Pancreas (tissue), 10 donors: ENCODE results near the gene NOTCH2NLA. TPM values are rescaled to one million over a fixed set of nuclear protein-coding genes. Genes with fewer than 3 reads are reported as not detected.
"Not testable (repeated sequence)": the region's sequence is repeated elsewhere in the genome, so short reads cannot be mapped to it uniquely, and the experiment has no call there.

Source experiments
- ATAC-seq, 4 donors: fragments of 200-7000 bp; cut with Tn5 transposase; one replicate each; pipeline versions ENCODE4 v1.8.0 to v1.9.1; 2020; ENCODE audit warnings: mild to moderate bottlenecking in 4 of 4, moderate library complexity in 4 of 4
- DNase-seq, 6 donors: peaks; one replicate each; pipeline ENCODE4 v3.0.0-alpha.2; 2020
- FAIRE-seq: peaks from 2 replicates; lab custom pipeline; 2012; peaks lifted over from hg19 to GRCh38; lab: Jason Lieb, UNC
- H3K27ac ChIP-seq, 4 donors: fragments of 200-600 bp; sonication (generic); 1 replicate in 3 of 4; 2 replicates in 1 of 4; pipeline versions ENCODE4 v1.5.0 to v1.8.0; 2020
- H3K27me3 ChIP-seq, 4 donors: fragments of 200-600 bp; one replicate each; pipeline ENCODE4 v1.8.0; 2021
- H3K36me3 ChIP-seq, 3 donors: fragments of 200-600 bp; sonication (generic) in 1 of 3; one replicate each; pipeline versions ENCODE4 v1.5.0 to v1.8.0; 2020 to 2021
- H3K4me1 ChIP-seq, 3 donors: fragments of 200-600 bp; one replicate each; pipeline ENCODE4 v1.8.0; 2021
- H3K4me3 ChIP-seq, 4 donors: fragments of 200-600 bp; sonication (generic) in 2 of 4; one replicate each; pipeline versions ENCODE4 v1.5.0 to v1.8.0; 2020 to 2021
- H3K9me3 ChIP-seq, 4 donors: fragments of 200-600 bp; one replicate each; pipeline ENCODE4 v1.8.0; 2021
- WGBS, 2 donors: extraction: QIAGEN DNeasy Blood & Tissue Kit; methylation state at CpG; one replicate each; pipeline ENCODE4 v1.1.7; 2013; 5-methylcytosine and 5-hydroxymethylcytosine counted together
- intact Hi-C, 3 donors: fragments of 100-400 bp; cut with DNase I; formaldehyde crosslinking; loops; one replicate each; pipeline versions ENCODE4 v1.11.1 to v1.14.2; 2022
- polyA plus RNA-seq, 2 donors: library from polyadenylated mRNA; stranded (reverse); fragments of 200-250 nt; gene quantifications; one replicate each; pipeline ENCODE4 v1.2.3, GENCODE V29; 2013
- total RNA-seq, 6 donors: library from RNA; stranded (reverse); fragmentation: NEBNext Ultra II Directional in 4 of 6; extraction: Animal tissue kit (Norgen Biotek cat#: 25700) in 4 of 6; gene quantifications; one replicate each; pipeline versions ENCODE4 v1.2.1 to v1.2.4, GENCODE V29; 2021 to 2023
- donor health status: healthy with polysubstance abuse.
- donor health status: DM: no; HTN: no; CAD: no; lungs with moderate emphysema.
- donor health status: DM: no; HTN: no; CAD: no.
- donor health status: control.
- donor health status: control.
- donor health status: Bipolar disorder and iron deficiency.
- donor health status: DM: yes; HTN: yes; CAD: no.
- donor health status: DM: no; HTN: no; CAD: no.
- donor health status: DM: no; HTN: no; CAD: no.
- donor health status: DM: yes; HTN: yes; CAD: no.

The NOTCH2NLA gene
- total and polyA plus RNA-seq, 8 donors = 7.2 to 30.9 (median 20.8) TPM

DNA sequence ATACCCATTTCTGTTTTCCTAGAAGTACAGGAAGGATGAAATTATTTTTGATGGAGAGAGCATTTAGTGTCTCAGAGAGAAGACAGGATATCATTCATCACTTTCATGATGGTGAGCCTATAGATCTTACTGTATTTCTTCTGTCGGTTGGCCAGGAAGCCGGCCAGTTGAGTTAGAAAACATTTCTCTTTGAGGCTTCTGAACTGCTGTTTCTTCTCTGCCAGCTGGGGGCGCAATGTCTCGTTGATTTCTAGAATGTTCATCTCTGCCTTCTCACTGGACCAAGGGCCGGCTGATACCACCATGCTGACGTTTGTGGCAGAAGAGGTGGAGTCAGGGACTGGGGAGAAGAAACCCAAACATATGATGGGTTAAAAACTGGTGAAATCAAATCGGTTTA lies 84.4 kb downstream of the NOTCH2NLA start, which contains the start of gene NBPF10:
NBPF10 (minus strand) TSS at position 340 of the 400 bp plus-strand sequence; CDS start at position 305, 35 bp downstream.
- ATAC-seq, H3K27ac ChIP-seq, H3K4me3 ChIP-seq, H3K9me3 ChIP-seq, H3K27me3 ChIP-seq, FAIRE-seq, H3K4me1 ChIP-seq, H3K36me3 ChIP-seq, intact Hi-C loops: not testable (repeated sequence)
- WGBS, 2 donors = 14% methylated on average over 3 of the region's 7 CpGs; no CpG with 5 or more reads in 1 of the 2 donors
- peak in 1 of 6 donors; percentile 12 for DNase-seq

Other genes with a start within 250 kb of the NOTCH2NLA start
- 100 to 1,000 TPM; 167 to 491 (median 295) TPM for gene TXNIP, start 232.4 kb downstream of the NOTCH2NLA start, total RNA-seq
- 100 to 1,000 TPM; 105 to 224 TPM for gene TXNIP, start 232.4 kb downstream of the NOTCH2NLA start, polyA plus RNA-seq
- gene HJV, start 207.3 kb downstream of the NOTCH2NLA start, total RNA-seq = not detected
- gene HJV, start 207.3 kb downstream of the NOTCH2NLA start, polyA plus RNA-seq = under 1 TPM in 1 of 2 donors, not detected in 1; 0.07 TPM
- gene NBPF10, start 84.2 kb downstream of the NOTCH2NLA start, total RNA-seq = 1 to 10 TPM in 5 of 6 donors, under 1 TPM in 1; 0.86 to 3.0 (median 1.4) TPM
- gene NBPF10, start 84.2 kb downstream of the NOTCH2NLA start, polyA plus RNA-seq = under 1 TPM; 0.65 to 0.85 TPM